H9 (cell line): ENCODE results near the gene DNAI1. TPM values are rescaled to one million over a fixed set of nuclear protein-coding genes. Genes with fewer than 3 reads are reported as not detected.

Source experiments
- DNase-seq: peaks from one replicate; pipeline ENCODE4 v3.0.0-alpha.2; 2017
- H2AFZ ChIP-seq: one replicate; pipeline ENCODE4 v1.6.1; 2013; ENCODE audit warnings: mild to moderate bottlenecking, low read length, control low read depth, moderate library complexity
- H2AK5ac ChIP-seq: 2 replicates; pipeline ENCODE4 v1.6.1; 2013; ENCODE audit warnings: low read length, control low read depth, mixed read lengths; ENCODE audit not compliant: insufficient read length
- H2BK120ac ChIP-seq: one replicate; pipeline ENCODE4 v1.6.1; 2013; ENCODE audit warnings: low read depth, mild to moderate bottlenecking, low read length, control low read depth, inconsistent platforms; ENCODE audit not compliant: poor library complexity, severe bottlenecking
- H2BK12ac ChIP-seq: 2 replicates; pipeline ENCODE4 v1.6.1; 2013; ENCODE audit warnings: low read length, control low read depth, mixed read lengths, low read depth; ENCODE audit not compliant: insufficient read length
- H2BK15ac ChIP-seq: 2 replicates; pipeline ENCODE4 v1.6.1; 2013; ENCODE audit warnings: low read depth, low read length, control low read depth
- H2BK20ac ChIP-seq: one replicate; pipeline ENCODE4 v1.6.1; 2013; ENCODE audit warnings: low read depth, mild to moderate bottlenecking, low read length, control low read depth, inconsistent platforms; ENCODE audit not compliant: poor library complexity, severe bottlenecking
- H2BK5ac ChIP-seq: 2 replicates; pipeline ENCODE4 v1.6.1; 2013; ENCODE audit warnings: low read length, control low read depth, mixed read lengths; ENCODE audit not compliant: insufficient read length
- H3K14ac ChIP-seq: 2 replicates; pipeline ENCODE4 v1.6.1; 2013; ENCODE audit warnings: low read length, control low read depth; ENCODE audit not compliant: insufficient read depth
- H3K18ac ChIP-seq: 2 replicates; pipeline ENCODE4 v1.6.1; 2013; ENCODE audit warnings: low read depth, mild to moderate bottlenecking, mixed read lengths, low read length, control low read depth; ENCODE audit not compliant: insufficient read length
- H3K23ac ChIP-seq: 2 replicates; pipeline ENCODE4 v1.6.1; 2013; ENCODE audit warnings: low read length, control low read depth, mixed read lengths, low read depth; ENCODE audit not compliant: insufficient read length
- H3K23me2 ChIP-seq: 2 replicates; pipeline ENCODE4 v1.6.1; 2013; ENCODE audit warnings: low read depth, mild to moderate bottlenecking, mixed read lengths, low read length, control low read depth; ENCODE audit not compliant: insufficient read length, poor library complexity, severe bottlenecking
- H3K27ac ChIP-seq: 2 replicates; pipeline ENCODE4 v1.5.1; 2013; ENCODE audit warnings: low read length, control low read depth, mixed read lengths, low read depth; ENCODE audit not compliant: insufficient read length
- H3K27me3 ChIP-seq: 2 replicates; pipeline ENCODE4 v1.6.1; 2013; ENCODE audit warnings: low read length, control low read depth, inconsistent platforms; ENCODE audit not compliant: insufficient read depth
- H3K4ac ChIP-seq: 2 replicates; pipeline ENCODE4 v1.6.1; 2013; ENCODE audit warnings: low read depth, mild to moderate bottlenecking, control low read depth, inconsistent platforms, low read length, moderate library complexity
- H3K4me1 ChIP-seq: 2 replicates; pipeline ENCODE4 v1.6.1; 2013; ENCODE audit warnings: low read length, control low read depth, inconsistent platforms; ENCODE audit not compliant: insufficient read depth
- H3K4me2 ChIP-seq: 2 replicates; pipeline ENCODE4 v1.6.1; 2013; ENCODE audit warnings: low read length, control low read depth, mixed read lengths; ENCODE audit not compliant: insufficient read length, insufficient read depth
- H3K56ac ChIP-seq: 2 replicates; pipeline ENCODE4 v1.6.1; 2013; ENCODE audit warnings: low read depth, mild to moderate bottlenecking, mixed read lengths, low read length, control low read depth; ENCODE audit not compliant: insufficient read length
- H3K79me1 ChIP-seq: 2 replicates; pipeline ENCODE4 v1.6.1; 2013; ENCODE audit warnings: low read depth, mild to moderate bottlenecking, moderate library complexity, low read length, control low read depth, inconsistent platforms; ENCODE audit not compliant: insufficient read depth, poor library complexity, severe bottlenecking
- H3K79me2 ChIP-seq: 2 replicates; pipeline ENCODE4 v1.6.1; 2013; ENCODE audit warnings: low read length, control low read depth, inconsistent platforms; ENCODE audit not compliant: insufficient read depth
- H3K9ac ChIP-seq: 2 replicates; pipeline ENCODE4 v1.6.1; 2013; ENCODE audit warnings: low read length, control low read depth, mixed read lengths; ENCODE audit not compliant: insufficient read length; ENCODE audit errors: extremely low read depth
- H3K9me3 ChIP-seq: one replicate; pipeline ENCODE4 v1.6.1; 2013; ENCODE audit warnings: low read depth, low read length, inconsistent platforms; ENCODE audit not compliant: control insufficient read depth
- H3T11ph ChIP-seq: one replicate; pipeline ENCODE4 v1.6.1; 2013; ENCODE audit warnings: mild to moderate bottlenecking, low read length, control low read depth, inconsistent platforms
- H4K20me1 ChIP-seq: one replicate; pipeline ENCODE4 v1.6.1; 2013; ENCODE audit not compliant: control insufficient read depth, insufficient read length, insufficient read depth
- H4K5ac ChIP-seq: 2 replicates; pipeline ENCODE4 v1.6.1; 2013; ENCODE audit warnings: low read depth, mild to moderate bottlenecking, mixed read lengths, low read length, control low read depth; ENCODE audit not compliant: insufficient read length
- H4K8ac ChIP-seq: replicated peaks from 2 replicates; pipeline ENCODE4 v1.6.1; 2013; ENCODE audit warnings: low read length, control low read depth, mixed read lengths, low read depth; ENCODE audit not compliant: insufficient read length
- H4K91ac ChIP-seq: 2 replicates; pipeline ENCODE4 v1.6.1; 2013; ENCODE audit warnings: low read depth, mild to moderate bottlenecking, moderate library complexity, mixed read lengths, low read length, control low read depth; ENCODE audit not compliant: insufficient read length
- H3K27ac Mint-ChIP-seq, 3 experiments: 2 replicates in 2 of 3; 3 replicates in 1 of 3; pipeline ENCODE4 v1.8.0; 2020 to 2021; ENCODE audit warnings: mixed read lengths in 3 of 3, mild to moderate bottlenecking in 1 of 3, moderate library complexity in 1 of 3
- H3K27me3 Mint-ChIP-seq: 2 replicates; pipeline ENCODE4 v1.8.0; 2021; ENCODE audit warnings: low read depth, mild to moderate bottlenecking, moderate library complexity, mixed read lengths
- H3K36me3 Mint-ChIP-seq, 3 experiments: 2 replicates in 2 of 3; 3 replicates in 1 of 3; pipeline ENCODE4 v1.8.0; 2020 to 2021; ENCODE audit warnings: low read depth in 3 of 3, mixed read lengths in 3 of 3; ENCODE audit not compliant: insufficient read depth in 1 of 3
- H3K4me1 Mint-ChIP-seq, 2 experiments: 2 replicates each; pipeline ENCODE4 v1.8.0; 2020; ENCODE audit warnings: mixed read lengths in 2 of 2
- H3K4me3 Mint-ChIP-seq, 2 experiments: 2 replicates in 1 of 2; 3 replicates in 1 of 2; pipeline ENCODE4 v1.8.0; 2020 to 2021; ENCODE audit warnings: mild to moderate bottlenecking in 2 of 2, mixed read lengths in 2 of 2, moderate library complexity in 1 of 2
- H3K9me3 Mint-ChIP-seq, 2 experiments: 2 replicates in 1 of 2; 3 replicates in 1 of 2; pipeline ENCODE4 v1.8.0; 2020; ENCODE audit warnings: mild to moderate bottlenecking in 2 of 2, mixed read lengths in 2 of 2, moderate library complexity in 1 of 2
- CTCF ChIP-seq: fragments of 200-600 bp; sonication (generic); conservative IDR thresholded peaks from 3 replicates; pipeline ENCODE4 v1.8.0; 2021; ENCODE audit warnings: antibody characterized with exemption, mild to moderate bottlenecking
- WGBS: extraction: QIAGEN DNeasy Blood & Tissue Kit; methylation state at CpG from one replicate; pipeline ENCODE4 v1.1.7; 2013; ENCODE audit warnings: missing lambda C conversion rate, low lambda C conversion rate, mixed read lengths; ENCODE audit not compliant: insufficient read length; ENCODE audit errors: extremely low coverage; 5-methylcytosine and 5-hydroxymethylcytosine counted together
- total RNA-seq: library from RNA; stranded (reverse); gene quantifications from 2 replicates; pipeline ENCODE4 v1.2.1, GENCODE V29; 2021

Gene DNAI1
- total RNA-seq, 1 experiment from 2014 or later, result 0.22 TPM

- no peaks in the 10 kb centered on the region; the same call in 1 of the 2 replicates for H3K27me3 ChIP-seq
- H2BK120ac ChIP-seq, result no peak overlapping the region
- H3K23ac ChIP-seq, result no peak overlapping the region
- no peak for TF ChIP-seq CTCF
- H4K20me1 ChIP-seq, result no peaks in the 10 kb centered on the region
- WGBS, result no CpG with 5 or more reads among the region's 2 CpGs
- H3K27ac Mint-ChIP-seq, result no peak overlapping the region; a peak in 1 of 7 replicates
- no peak overlapping the region for H3K27ac ChIP-seq
- no peaks in the 10 kb centered on the region for H3K36me3 Mint-ChIP-seq
- no peak for DNase-seq
- H3K27me3 Mint-ChIP-seq, result peaks cover 30% of the 10 kb centered on the region
- no peaks in the 10 kb centered on the region for H3K9me3 Mint-ChIP-seq
- H3K4me1 Mint-ChIP-seq, result no peaks in the 10 kb centered on the region
- H3K14ac ChIP-seq, result no peak overlapping the region
- no peak overlapping the region for H3K4ac ChIP-seq
- no peak overlapping the region for H4K5ac ChIP-seq
- H3K4me3 Mint-ChIP-seq, result no peak overlapping the region
- no peak overlapping the region for H2AFZ ChIP-seq
- no peak overlapping the region for H2AK5ac ChIP-seq
- H3K9ac ChIP-seq, result no peak overlapping the region
- no peak overlapping the region for H3K18ac ChIP-seq
- no peaks in the 10 kb centered on the region for H3K79me2 ChIP-seq
- 0 out of 2 replicates have a peak, but pooled peaks cover 2% of the 10 kb centered on the region for H3K4me1 ChIP-seq
- no peaks in the 10 kb centered on the region for H3K79me1 ChIP-seq
- H2BK12ac ChIP-seq, result no peak overlapping the region
- no peak overlapping the region for H3T11ph ChIP-seq
- H2BK15ac ChIP-seq, result no peak overlapping the region
- no peak overlapping the region for H2BK20ac ChIP-seq
- no peaks in the 10 kb centered on the region for H3K23me2 ChIP-seq
- no peaks in the 10 kb centered on the region for H3K9me3 ChIP-seq
- H4K8ac ChIP-seq, result no peak overlapping the region
- H3K4me2 ChIP-seq, result no peak overlapping the region
- no peak overlapping the region for H3K56ac ChIP-seq
- no peak overlapping the region for H2BK5ac ChIP-seq
- H4K91ac ChIP-seq, result no peak overlapping the region
Measured at GRCh38 chr9:34491596-34491995, 33.0 kb downstream of the DNAI1 start.
